Measurements from ENCODE around the gene TBC1D5.

Gene TBC1D5

DNA sequence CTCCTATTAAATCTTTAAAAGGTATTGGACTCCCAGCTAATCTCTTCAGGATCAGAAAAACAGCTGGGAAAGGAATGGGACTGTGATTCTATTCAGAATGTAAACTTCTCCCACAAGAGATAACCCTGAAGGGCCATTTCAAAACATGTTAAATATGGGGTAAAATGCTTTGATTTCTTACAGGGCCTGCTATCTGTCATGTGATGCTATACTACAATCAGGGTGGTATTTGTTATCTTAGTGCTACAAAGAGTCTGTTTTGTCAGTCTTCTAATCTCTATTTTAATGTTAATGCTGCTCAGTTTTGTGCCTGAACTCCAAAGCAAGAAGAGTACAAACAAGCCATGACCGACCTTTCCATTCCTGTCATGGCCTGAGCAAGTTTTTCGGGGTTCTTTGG is 186.9 kb downstream of the TBC1D5 start:
- no peak for TF ChIP-seq CTCF (IDR thresholded peaks at IDR 0.05; ENCODE audit: control insufficient read depth, insufficient read depth, low read depth, low read length, missing control alignments)
- no peak for DNase-seq (ENCODE audit: low read depth)

DNA sequence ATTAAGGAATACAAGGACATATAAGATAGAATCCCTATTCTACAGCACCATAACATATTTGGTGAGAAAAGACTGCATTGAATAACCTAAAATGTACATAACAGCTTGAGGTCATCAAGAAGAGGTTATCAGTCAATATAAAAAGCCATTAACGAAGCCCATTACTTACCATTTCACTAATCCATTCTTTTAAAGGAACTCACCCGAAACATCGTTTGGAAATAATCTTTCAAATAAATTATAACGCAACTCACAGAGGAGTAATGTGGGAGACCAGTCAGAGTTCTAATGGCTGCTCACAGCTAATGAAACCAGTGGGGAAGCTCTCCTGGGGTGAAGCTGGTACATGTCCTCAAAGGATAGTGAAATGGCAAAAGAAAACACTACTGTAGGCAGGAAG is 188.4 kb downstream of the TBC1D5 start:
- no peak for TF ChIP-seq CTCF (IDR thresholded peaks at IDR 0.05; ENCODE audit: control insufficient read depth, insufficient read depth, low read depth, low read length, missing control alignments)
- H3K4me3 ChIP-seq (ENCODE audit: control insufficient read depth, low read depth, low read length), result no peak overlapping the region
- no peak for DNase-seq (ENCODE audit: low read depth)

More for the DNA sequence above, 186.9 kb downstream of the TBC1D5 start:
- no peak overlapping the region for H3K4me3 ChIP-seq (ENCODE audit: control insufficient read depth, low read depth, low read length)

DNA sequence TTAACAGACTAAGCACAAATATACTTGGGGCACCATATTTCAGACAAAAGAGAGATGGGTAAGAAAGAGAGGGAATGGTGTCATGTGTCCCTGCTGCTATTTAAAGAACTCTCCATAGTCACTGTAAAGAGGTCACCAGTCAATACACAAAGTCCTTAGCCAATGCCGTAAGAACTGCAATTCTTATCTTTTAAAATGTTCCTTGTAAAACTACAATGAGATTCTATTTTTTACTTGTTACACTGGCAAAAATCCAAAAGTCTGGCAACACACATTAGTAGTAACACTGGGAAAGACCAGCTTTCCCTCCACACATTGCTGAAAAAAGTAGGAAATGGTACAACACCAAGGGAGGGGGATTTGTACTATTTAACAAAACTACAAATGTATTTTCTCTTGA is 189.4 kb downstream of the TBC1D5 start:
- TF ChIP-seq CTCF (IDR thresholded peaks at IDR 0.05; ENCODE audit: control insufficient read depth, insufficient read depth, low read depth, low read length, missing control alignments), result no peak
- H3K4me3 ChIP-seq (ENCODE audit: control insufficient read depth, low read depth, low read length), result no peak overlapping the region
- no peak for DNase-seq (ENCODE audit: low read depth)

GRCh38 chr3:17552351-17552750 is 190.1 kb downstream of the TBC1D5 start:
- DNase-seq (ENCODE audit: low read depth), result no peak
- no peak for TF ChIP-seq CTCF (IDR thresholded peaks at IDR 0.05; ENCODE audit: control insufficient read depth, insufficient read depth, low read depth, low read length, missing control alignments)

GRCh38 chr3:17551895-17552294 is 190.5 kb downstream of the TBC1D5 start:
- no peak for TF ChIP-seq CTCF (IDR thresholded peaks at IDR 0.05; ENCODE audit: control insufficient read depth, insufficient read depth, low read depth, low read length, missing control alignments)
- DNase-seq (ENCODE audit: low read depth), result no peak
- no peak overlapping the region for H3K4me3 ChIP-seq (ENCODE audit: control insufficient read depth, low read depth, low read length)

More at GRCh38 chr3:17552351-17552750, 190.1 kb downstream of the TBC1D5 start:
- no peak overlapping the region for H3K4me3 ChIP-seq (ENCODE audit: control insufficient read depth, low read depth, low read length)

GRCh38 chr3:17551333-17551732 is 191.1 kb downstream of the TBC1D5 start:
- TF ChIP-seq CTCF (IDR thresholded peaks at IDR 0.05; ENCODE audit: control insufficient read depth, insufficient read depth, low read depth, low read length, missing control alignments), result no peak
- DNase-seq (ENCODE audit: low read depth), result no peak
- H3K4me3 ChIP-seq (ENCODE audit: control insufficient read depth, low read depth, low read length), result no peak overlapping the region

- TF ChIP-seq CTCF (IDR thresholded peaks at IDR 0.05; ENCODE audit: control insufficient read depth, insufficient read depth, low read depth, low read length, missing control alignments), result no peak
- no peak for DNase-seq (ENCODE audit: low read depth)
These were observed 191.8 kb downstream of the TBC1D5 start for GRCh38 chr3:17550624-17551023.

More at GRCh38 chr3:17550624-17551023, 191.8 kb downstream of the TBC1D5 start:
- H3K4me3 ChIP-seq (ENCODE audit: control insufficient read depth, low read depth, low read length), result no peak overlapping the region

All from AG09309 (cell line).